Subcutaneous adipose tissue (tissue), 4 donors: ENCODE data around the gene INPP4B. TPM values are rescaled to one million over a fixed set of nuclear protein-coding genes. Genes with fewer than 3 reads are reported as not detected.

Experiments used
- total RNA-seq, 4 donors: library from RNA; depleted of rRNA; stranded (reverse); fragments of >200 nt; gene quantifications; one replicate each; pipeline ENCODE4 v1.1.0, GENCODE V29; 2016
- TF ChIP-seq, protein P1 (sequence below): fragments of 450-650 bp; IDR thresholded peaks from one replicate; pipeline ENCODE4 v1.5.1; 2016; ENCODE audit warnings: low read depth, mild to moderate bottlenecking, control low read depth, antibody characterized with exemption, moderate library complexity

Gene INPP4B
- total RNA-seq, 4 donors from 2014 or later, result 14.3 to 28.1 (median 24.6) TPM

GRCh38 chr4:142463206-142463605, 382.9 kb downstream of the INPP4B start:
- TF ChIP-seq, protein P1, sequence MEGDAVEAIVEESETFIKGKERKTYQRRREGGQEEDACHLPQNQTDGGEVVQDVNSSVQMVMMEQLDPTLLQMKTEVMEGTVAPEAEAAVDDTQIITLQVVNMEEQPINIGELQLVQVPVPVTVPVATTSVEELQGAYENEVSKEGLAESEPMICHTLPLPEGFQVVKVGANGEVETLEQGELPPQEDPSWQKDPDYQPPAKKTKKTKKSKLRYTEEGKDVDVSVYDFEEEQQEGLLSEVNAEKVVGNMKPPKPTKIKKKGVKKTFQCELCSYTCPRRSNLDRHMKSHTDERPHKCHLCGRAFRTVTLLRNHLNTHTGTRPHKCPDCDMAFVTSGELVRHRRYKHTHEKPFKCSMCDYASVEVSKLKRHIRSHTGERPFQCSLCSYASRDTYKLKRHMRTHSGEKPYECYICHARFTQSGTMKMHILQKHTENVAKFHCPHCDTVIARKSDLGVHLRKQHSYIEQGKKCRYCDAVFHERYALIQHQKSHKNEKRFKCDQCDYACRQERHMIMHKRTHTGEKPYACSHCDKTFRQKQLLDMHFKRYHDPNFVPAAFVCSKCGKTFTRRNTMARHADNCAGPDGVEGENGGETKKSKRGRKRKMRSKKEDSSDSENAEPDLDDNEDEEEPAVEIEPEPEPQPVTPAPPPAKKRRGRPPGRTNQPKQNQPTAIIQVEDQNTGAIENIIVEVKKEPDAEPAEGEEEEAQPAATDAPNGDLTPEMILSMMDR, result no peak

DNA sequence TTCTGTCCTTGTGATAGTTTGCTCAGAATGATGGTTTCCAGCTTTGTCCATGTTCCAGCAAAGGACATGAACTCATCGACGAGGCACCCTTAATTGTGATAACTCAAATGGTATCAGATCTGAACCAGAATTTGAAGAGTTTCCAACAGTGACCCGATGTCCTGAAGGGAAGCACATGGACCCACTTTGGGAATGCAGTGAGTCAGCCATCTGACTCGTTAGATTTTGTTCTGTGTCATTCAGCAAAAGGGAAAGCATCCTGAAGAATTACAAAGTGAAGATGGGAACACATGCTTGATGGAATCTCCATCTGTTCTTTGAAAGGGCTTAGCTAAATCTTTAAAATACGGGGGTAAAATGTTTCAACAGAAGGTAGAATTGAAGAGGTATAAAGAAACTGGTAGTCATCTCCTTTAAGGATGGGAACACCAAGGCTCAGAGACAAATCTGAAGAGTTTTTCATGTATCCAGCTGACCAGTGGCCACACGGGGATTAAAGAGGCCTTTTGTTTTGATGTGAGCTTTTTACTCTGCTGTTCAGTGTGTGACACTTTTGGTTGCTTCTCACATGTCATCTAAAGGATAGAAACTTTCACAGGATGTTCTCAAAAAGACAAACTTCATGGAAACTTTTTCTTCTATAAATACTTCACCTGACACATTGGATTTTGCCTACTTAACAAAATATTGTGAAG, 393.8 kb downstream of the INPP4B start:
- TF ChIP-seq, protein P1, result no peak

GRCh38 chr4:142449771-142450373, 396.2 kb downstream of the INPP4B start:
- TF ChIP-seq, protein P1, result no peak

DNA sequence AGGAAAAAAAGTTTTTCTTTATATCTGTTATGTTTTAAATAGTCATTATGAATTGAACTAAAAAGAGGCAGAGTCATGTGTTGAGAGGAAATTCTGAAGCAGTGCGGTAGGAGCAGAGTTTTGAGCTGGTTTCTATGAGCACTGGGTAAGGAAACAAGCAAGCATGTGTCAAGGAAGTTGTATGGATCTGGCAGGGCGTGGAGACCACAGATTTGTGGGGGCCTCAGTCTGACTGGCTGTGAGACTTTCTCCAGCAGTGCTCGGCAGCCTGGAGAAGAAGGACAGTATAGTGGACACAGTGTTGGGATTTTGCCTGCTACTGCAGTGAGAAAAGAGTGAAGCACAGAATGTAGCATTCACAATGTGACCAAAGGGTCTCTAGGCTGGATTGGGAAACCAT, 399.1 kb downstream of the INPP4B start:
- TF ChIP-seq, protein P1, result no peak

GRCh38 chr4:142443469-142443868, 402.6 kb downstream of the INPP4B start:
- TF ChIP-seq, protein P1, result no peak

DNA sequence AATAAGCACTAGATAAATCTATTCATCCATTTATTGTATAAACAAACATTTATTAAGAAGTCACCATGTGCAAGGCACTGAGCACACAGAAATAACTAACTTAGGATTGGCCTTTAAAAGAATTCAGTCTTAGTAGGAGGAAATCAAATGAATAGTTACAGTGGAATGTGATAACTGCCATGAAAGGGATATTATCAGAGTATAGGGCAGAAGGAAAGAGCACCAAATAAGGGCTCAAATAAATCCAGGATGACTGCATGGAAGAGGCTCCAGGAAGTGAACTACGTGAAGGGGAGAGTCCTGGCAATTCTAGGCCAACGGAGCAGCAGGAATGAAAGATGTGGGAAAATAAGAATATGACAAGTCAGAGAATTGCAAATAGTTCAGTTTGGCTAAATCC, 406.0 kb downstream of the INPP4B start:
- TF ChIP-seq, protein P1, result no peak

DNA sequence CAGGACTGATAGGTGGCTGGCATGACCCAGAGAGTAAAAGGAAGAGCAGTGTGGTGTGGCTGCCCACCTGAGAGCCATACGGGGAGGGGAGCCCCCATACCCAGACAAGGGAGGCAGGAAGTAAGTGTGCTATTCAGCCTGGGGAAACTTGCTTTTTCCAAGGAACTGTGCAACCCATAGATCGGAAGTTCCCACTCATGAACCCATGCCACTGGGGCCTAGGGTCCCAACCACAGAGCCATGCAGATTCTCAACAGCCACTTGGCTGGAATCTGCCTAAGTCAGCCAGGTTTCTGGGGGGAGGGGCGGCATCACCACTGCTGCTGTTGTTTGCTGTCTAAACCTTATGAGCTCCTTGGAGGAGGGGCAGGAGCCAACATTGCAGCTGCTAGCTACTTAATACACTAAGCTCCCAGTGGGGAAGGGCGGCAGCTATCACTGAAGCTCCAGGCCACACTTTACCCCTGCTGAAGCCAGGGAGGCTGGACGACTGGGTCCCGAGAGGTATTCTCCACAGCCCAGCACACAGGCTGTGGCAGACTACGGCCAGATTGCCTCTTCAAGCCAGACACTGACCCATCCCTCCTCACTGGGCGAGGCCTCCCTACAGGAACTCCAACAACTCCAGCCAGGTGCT, 410.4 kb downstream of the INPP4B start:
- TF ChIP-seq, protein P1, result no peak
